Activated naive CD4-positive, alpha-beta T cell treated with anti-CD3 and anti-CD28 coated beads, Interleukin-2, amount 10 ng/mL, durations not matched to agents 7 days and 5 days (primary cell): ENCODE results near the gene STEAP3.

Experiments
- CTCF ChIA-PET: fragments of 350-600 bp; sonication (Branson Sonifier 250); formaldehyde crosslinking; loops from one replicate; lab custom pipeline; 2021; ENCODE audit warnings: antibody characterized with exemption; lab: Charles Lee
- DNase-seq: peaks from one replicate; pipeline ENCODE4 v3.0.0-alpha.2; 2020
- H3K27ac Mint-ChIP-seq: one replicate; pipeline ENCODE4 v1.8.0; 2021; ENCODE audit warnings: mild to moderate bottlenecking, moderate library complexity, mixed read lengths
- H3K27me3 Mint-ChIP-seq: one replicate; pipeline ENCODE4 v1.8.0; 2021; ENCODE audit warnings: mild to moderate bottlenecking, mixed read lengths
- H3K36me3 Mint-ChIP-seq: one replicate; pipeline ENCODE4 v1.8.0; 2021; ENCODE audit warnings: mixed read lengths
- H3K4me1 Mint-ChIP-seq: one replicate; pipeline ENCODE4 v1.8.0; 2021; ENCODE audit warnings: mixed read lengths
- H3K4me3 Mint-ChIP-seq: one replicate; pipeline ENCODE4 v1.8.0; 2021; ENCODE audit warnings: mild to moderate bottlenecking, moderate library complexity, mixed read lengths
- H3K9me3 Mint-ChIP-seq: one replicate; pipeline ENCODE4 v1.8.0; 2021; ENCODE audit warnings: mixed read lengths

The STEAP3 gene

GRCh38 chr2:119307419-119308140 is 83.9 kb downstream of the STEAP3 start:
- no peak for DNase-seq
- H3K36me3 Mint-ChIP-seq: no peaks in the 10 kb centered on the region
- no peak overlapping the region for H3K4me3 Mint-ChIP-seq
- no peaks in the 10 kb centered on the region for H3K27me3 Mint-ChIP-seq
- no peak overlapping the region for H3K27ac Mint-ChIP-seq
- no peaks in the 10 kb centered on the region for H3K4me1 Mint-ChIP-seq
- H3K9me3 Mint-ChIP-seq: no peaks in the 10 kb centered on the region
- CTCF ChIA-PET: no interaction called here

GRCh38 chr2:119308793-119309330 is 85.2 kb downstream of the STEAP3 start:
- no peaks in the 10 kb centered on the region for H3K36me3 Mint-ChIP-seq
- H3K27me3 Mint-ChIP-seq: no peaks in the 10 kb centered on the region
- no peak overlapping the region for H3K27ac Mint-ChIP-seq
- no peak for DNase-seq
- no peak overlapping the region for H3K4me3 Mint-ChIP-seq
- H3K9me3 Mint-ChIP-seq: no peaks in the 10 kb centered on the region
- no peaks in the 10 kb centered on the region for H3K4me1 Mint-ChIP-seq
- CTCF ChIA-PET: interaction anchor here (1.2 kb wide), 2 partner anchors 17 to 427 kb away, joined by 3 read pairs; no protein-coding TSS in a partner anchor

DNA sequence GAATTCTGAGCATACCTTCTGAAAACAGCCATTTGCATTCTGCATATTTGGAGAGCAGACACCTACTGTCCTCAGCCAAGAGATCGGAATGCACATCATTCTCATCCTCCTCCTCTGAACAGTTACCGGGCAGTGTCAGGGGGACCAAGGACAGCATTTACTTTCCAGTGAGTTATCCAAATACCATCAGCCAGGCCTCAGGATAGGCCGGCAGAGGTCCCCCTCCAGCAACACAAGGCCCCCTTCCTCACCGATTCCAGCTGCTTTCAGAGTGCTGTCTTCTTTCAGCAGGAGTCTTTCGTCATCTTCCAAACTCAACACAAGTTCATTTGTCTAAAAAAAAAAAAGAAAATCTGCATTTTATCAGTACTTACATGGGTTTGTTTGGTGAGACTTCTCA is 87.7 kb downstream of the STEAP3 start:
- H3K27ac Mint-ChIP-seq: no peak overlapping the region
- H3K9me3 Mint-ChIP-seq: no peaks in the 10 kb centered on the region
- CTCF ChIA-PET: interaction anchor here (1.3 kb wide), 1 partner anchor 430 kb away, joined by 3 read pairs; no protein-coding TSS in a partner anchor
- H3K4me1 Mint-ChIP-seq: no peaks in the 10 kb centered on the region
- H3K4me3 Mint-ChIP-seq: no peak overlapping the region
- DNase-seq: no peak
- no peaks in the 10 kb centered on the region for H3K27me3 Mint-ChIP-seq
- no peaks in the 10 kb centered on the region for H3K36me3 Mint-ChIP-seq

- Mint-ChIP-seq H3K27ac (no peak overlapping the region), H3K27me3 (no peaks in the 10 kb centered on the region), H3K36me3 (no peaks in the 10 kb centered on the region), H3K4me1 (no peaks in the 10 kb centered on the region), H3K4me3 (no peak overlapping the region), H3K9me3 (no peaks in the 10 kb centered on the region)
- DNase-seq: no peak
- CTCF ChIA-PET: no interaction called here
These were observed 88.2 kb downstream of the STEAP3 start for GRCh38 chr2:119311831-119312230.
